ENCODE results near the gene XPC. TPM values are rescaled to one million over a fixed set of nuclear protein-coding genes. Genes with fewer than 3 reads are reported as not detected.
A peak's percentile ranks its signal among the peaks of the same experiment; 100 is the strongest.
"Not testable (repeated sequence)": the region's sequence is repeated elsewhere in the genome, so short reads cannot be mapped to it uniquely, and the experiment has no call there.

XPC gene
- total RNA-seq (2014; rRNA removed; shearing (Covaris generic)) = 22.7 and 30.2 TPM in 2 replicates
- 38.6 and 44.1 TPM in 2 replicates for total RNA-seq (2022)
- Bru-seq, nascent RNA = percentile 82 among the genes with signal in this experiment
- BruChase-seq, experiment 1, labeled RNA remaining after a 6-hour chase = percentile 78 among the genes with signal in this experiment
- percentile 81 among the genes with signal in this experiment for BruChase-seq, experiment 2, labeled RNA remaining after a 2-hour chase
- long read RNA-seq, transcript XPC-201 (16 exons, 3,832 nt) = major isoform, 86 of 131 reads
- long read RNA-seq, partial matches to known transcripts = 21 of 131 reads
- long read RNA-seq, other reads (novel, unspliced or antisense) = 23 of 131 reads

- no peaks in the 10 kb centered on the region for H3K9me3 ChIP-seq (ENCODE audit: low read length)
- H3K79me2 ChIP-seq (ENCODE audit: insufficient read depth, low read depth, low read length) = peaks cover 94% of the 10 kb centered on the region
- intact Hi-C loops (cut with micrococcal nuclease; ENCODE audit: unreplicated experiment) = loop anchor here (1.0 to 5.0 kb wide), 2 partner anchors 54 to 769 kb away; partner anchors contain the start of genes CHCHD4 and NR2C2
- DNase-seq (ENCODE audit: low spot score) = peak; percentile 99
- TF ChIP-seq EZH2phosphoT487 (IDR thresholded peaks at IDR 0.05; ENCODE audit: borderline replicate concordance, low read depth, low read length) (no peak), CTCF (conservative IDR thresholded peaks at IDR 0.05; ENCODE audit: low read length) (no peak)
- peaks cover 16% of the 10 kb centered on the region; the same call in 1 of the 2 replicates for H4K20me1 ChIP-seq (ENCODE audit: insufficient read depth, low read length)
- peaks cover 26% of the 10 kb centered on the region for H3K36me3 ChIP-seq (ENCODE audit: insufficient read depth, low read length)
- BruUV-seq (replicated peaks) = no TSS peak
- CTCF ChIA-PET (ENCODE audit: unreplicated experiment) = interaction anchor here (1.0 to 1.4 kb wide), 3 partner anchors 11 to 56 kb away, joined by 3 to 4 read pairs (median 3); no protein-coding TSS in a partner anchor
- H3K4me3 ChIP-seq (ENCODE audit: low read depth, low read length, poor library complexity, severe bottlenecking) = peak within 1 kb of the TSS; percentile 91
- H3K4me1 ChIP-seq (ENCODE audit: insufficient read depth, low read length, poor library complexity, severe bottlenecking) = peaks cover 53% of the 10 kb centered on the region
- H3K4me2 ChIP-seq (ENCODE audit: low read length) = peak within 1 kb of the TSS; percentile 84
- POLR2A ChIA-PET = interaction anchor here (0.9 to 2.2 kb wide), 8 partner anchors 8 to 473 kb away, joined by 3 to 20 read pairs (median 4); partner anchors contain the start of genes CCDC174, CHCHD4 and TMEM43
- H2AFZ ChIP-seq (ENCODE audit: low read length) = peak within 1 kb of the TSS; percentile 90
- H3K9me2 ChIP-seq (ENCODE audit: insufficient read depth, low read length) = no peaks in the 10 kb centered on the region
- H3K27ac ChIP-seq (ENCODE audit: low read depth, low read length, poor library complexity, severe bottlenecking) = peak within 1 kb of the TSS; percentile 52
Observed at GRCh38 chr3:14178247-14179113, at the start of gene XPC, which contains the start of gene LSM3. TSS of gene XPC (minus strand) at chr3:14178601. CDS start at chr3:14178568, 33 bp downstream. TSS of gene LSM3 (plus strand) at chr3:14178817. CDS start at chr3:14178861, 44 bp downstream.

GRCh38 chr3:14227856-14228255 lies 49.5 kb upstream of the XPC start:
- Histone ChIP-seq H3K9me2 (ENCODE audit: insufficient read depth, low read length) (no peaks in the 10 kb centered on the region), H2AFZ (ENCODE audit: low read length) (no peak overlapping the region), H3K4me1 (ENCODE audit: insufficient read depth, low read length, poor library complexity, severe bottlenecking) (peaks cover 52% of the 10 kb centered on the region), H3K4me3 (ENCODE audit: low read depth, low read length, poor library complexity, severe bottlenecking) (no peak overlapping the region), H3K4me2 (ENCODE audit: low read length) (no peak overlapping the region), H3K27ac (ENCODE audit: low read depth, low read length, poor library complexity, severe bottlenecking) (no peak overlapping the region), H3K36me3 (ENCODE audit: insufficient read depth, low read length) (no peaks in the 10 kb centered on the region), H4K20me1 (ENCODE audit: insufficient read depth, low read length) (no peaks in the 10 kb centered on the region), H3K79me2 (ENCODE audit: insufficient read depth, low read depth, low read length) (no peaks in the 10 kb centered on the region), H3K9me3 (ENCODE audit: low read length) (no peaks in the 10 kb centered on the region)
- CTCF ChIA-PET (ENCODE audit: unreplicated experiment) = no interaction called here
- BruUV-seq (replicated peaks) = no TSS peak
- TF ChIP-seq EZH2phosphoT487 (IDR thresholded peaks at IDR 0.05; ENCODE audit: borderline replicate concordance, low read depth, low read length) = no peak
- no peak for TF ChIP-seq CTCF (conservative IDR thresholded peaks at IDR 0.05; ENCODE audit: low read length)
- POLR2A ChIA-PET = no interaction called here
- intact Hi-C loops (cut with micrococcal nuclease; ENCODE audit: unreplicated experiment) = no loop called here
- DNase-seq (ENCODE audit: low spot score) = no peak

DNA sequence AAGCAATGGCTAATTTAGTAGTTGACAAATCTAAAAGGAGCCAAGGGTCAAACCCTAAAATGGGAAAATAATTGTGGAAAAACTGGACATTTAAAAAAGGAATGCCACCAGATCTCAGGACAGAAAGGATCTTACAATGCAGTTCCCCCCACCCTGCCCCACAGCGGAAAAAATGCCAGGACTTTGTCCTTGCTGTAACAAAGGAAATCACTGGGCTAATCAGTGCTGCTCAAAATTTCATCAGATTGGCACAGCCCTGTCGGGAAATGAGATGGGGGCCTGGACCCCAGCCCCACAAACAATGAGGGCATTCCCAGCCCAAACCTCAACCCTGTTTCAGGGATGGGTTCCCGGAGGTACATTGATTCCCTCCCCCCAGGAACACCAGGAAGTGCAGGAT lies 48.0 kb upstream of the XPC start:
- POLR2A ChIA-PET; DNase-seq (ENCODE audit: low spot score); H3K4me3 ChIP-seq (ENCODE audit: low read depth, low read length, poor library complexity, severe bottlenecking); H3K9me2 ChIP-seq (ENCODE audit: insufficient read depth, low read length); H4K20me1 ChIP-seq (ENCODE audit: insufficient read depth, low read length); H3K9me3 ChIP-seq (ENCODE audit: low read length); CTCF ChIA-PET (ENCODE audit: unreplicated experiment); H3K27ac ChIP-seq (ENCODE audit: low read depth, low read length, poor library complexity, severe bottlenecking); H3K79me2 ChIP-seq (ENCODE audit: insufficient read depth, low read depth, low read length); BruUV-seq (replicated peaks); H2AFZ ChIP-seq (ENCODE audit: low read length); H3K4me2 ChIP-seq (ENCODE audit: low read length); intact Hi-C loops (cut with micrococcal nuclease; ENCODE audit: unreplicated experiment); H3K36me3 ChIP-seq (ENCODE audit: insufficient read depth, low read length): not testable (repeated sequence)
- H3K4me1 ChIP-seq (ENCODE audit: insufficient read depth, low read length, poor library complexity, severe bottlenecking) = peaks cover 54% of the 10 kb centered on the region

Measured in OCI-LY7 (cell line).